SK-N-SH treated with all-trans-retinoic acid at 6 μM for 48 hours (cell line): ENCODE data around the gene C1QTNF3.

Experiments
- CSDC2 ChIP-seq: fragments of 250-450 bp; sonication (Bioruptor Pico); IDR thresholded peaks from 2 replicates; pipeline ENCODE4 v1.5.0; 2020; ENCODE audit warnings: mild to moderate bottlenecking, moderate library complexity
- GLIS3 ChIP-seq: fragments of 250-450 bp; sonication (Bioruptor Pico); IDR thresholded peaks from 2 replicates; pipeline ENCODE4 v1.5.0; 2020; ENCODE audit warnings: mild to moderate bottlenecking, moderate library complexity
- ISL1 ChIP-seq: fragments of 250-450 bp; sonication (Bioruptor Pico); IDR thresholded peaks from 2 replicates; pipeline ENCODE4 v2.1.2; 2022; ENCODE audit warnings: mild to moderate bottlenecking, moderate library complexity
- RARB ChIP-seq: fragments of 250-450 bp; sonication (Bioruptor Pico); IDR thresholded peaks from 2 replicates; pipeline ENCODE4 v1.8.0; 2021; ENCODE audit warnings: mild to moderate bottlenecking, moderate library complexity
- SNAI2 ChIP-seq: fragments of 250-450 bp; sonication (Bioruptor Pico); IDR thresholded peaks from 2 replicates; pipeline ENCODE4 v1.5.0; 2020; ENCODE audit warnings: mild to moderate bottlenecking, moderate library complexity
- TOX ChIP-seq: fragments of 250-450 bp; sonication (Bioruptor Pico); IDR thresholded peaks from 2 replicates; pipeline ENCODE4 v1.8.0; 2021; ENCODE audit warnings: mild to moderate bottlenecking, moderate library complexity, borderline replicate concordance
- ZC3H10 ChIP-seq: fragments of 250-450 bp; sonication (Bioruptor Pico); IDR thresholded peaks from 2 replicates; pipeline ENCODE4 v1.5.1; 2021; ENCODE audit warnings: mild to moderate bottlenecking, moderate library complexity
- ZFP3 ChIP-seq: fragments of 250-450 bp; sonication (Bioruptor Pico); IDR thresholded peaks from 2 replicates; pipeline ENCODE4 v1.5.0; 2020; ENCODE audit warnings: mild to moderate bottlenecking, moderate library complexity
- ZFP30 ChIP-seq: fragments of 450-650 bp; formaldehyde crosslinking; IDR thresholded peaks from 2 replicates; pipeline ENCODE4 v1.5.0; 2022; ENCODE audit warnings: mild to moderate bottlenecking, moderate library complexity
- ZNF70 ChIP-seq: fragments of 450-650 bp; formaldehyde crosslinking; IDR thresholded peaks from 2 replicates; pipeline ENCODE4 v1.5.0; 2020; ENCODE audit warnings: mild to moderate bottlenecking, moderate library complexity
- TF ChIP-seq, protein P1 (sequence below): fragments of 250-450 bp; sonication (Bioruptor Pico); IDR thresholded peaks from 2 replicates; pipeline ENCODE4 v1.8.0; 2020; ENCODE audit warnings: mild to moderate bottlenecking, moderate library complexity, borderline replicate concordance
- TF ChIP-seq, protein P2 (sequence below): fragments of 250-450 bp; sonication (Bioruptor Pico); IDR thresholded peaks from 2 replicates; pipeline ENCODE4 v1.5.1; 2020; ENCODE audit warnings: low read depth, mild to moderate bottlenecking, moderate library complexity
- TF ChIP-seq, protein P3 (sequence below): fragments of 250-450 bp; sonication (Bioruptor Pico); IDR thresholded peaks from 2 replicates; pipeline ENCODE4 v1.5.1; 2021; ENCODE audit warnings: mild to moderate bottlenecking, moderate library complexity

GRCh38 chr5:33984178-33984577 lies 58.8 kb downstream of the C1QTNF3 start:
- TF ChIP-seq, protein P1, sequence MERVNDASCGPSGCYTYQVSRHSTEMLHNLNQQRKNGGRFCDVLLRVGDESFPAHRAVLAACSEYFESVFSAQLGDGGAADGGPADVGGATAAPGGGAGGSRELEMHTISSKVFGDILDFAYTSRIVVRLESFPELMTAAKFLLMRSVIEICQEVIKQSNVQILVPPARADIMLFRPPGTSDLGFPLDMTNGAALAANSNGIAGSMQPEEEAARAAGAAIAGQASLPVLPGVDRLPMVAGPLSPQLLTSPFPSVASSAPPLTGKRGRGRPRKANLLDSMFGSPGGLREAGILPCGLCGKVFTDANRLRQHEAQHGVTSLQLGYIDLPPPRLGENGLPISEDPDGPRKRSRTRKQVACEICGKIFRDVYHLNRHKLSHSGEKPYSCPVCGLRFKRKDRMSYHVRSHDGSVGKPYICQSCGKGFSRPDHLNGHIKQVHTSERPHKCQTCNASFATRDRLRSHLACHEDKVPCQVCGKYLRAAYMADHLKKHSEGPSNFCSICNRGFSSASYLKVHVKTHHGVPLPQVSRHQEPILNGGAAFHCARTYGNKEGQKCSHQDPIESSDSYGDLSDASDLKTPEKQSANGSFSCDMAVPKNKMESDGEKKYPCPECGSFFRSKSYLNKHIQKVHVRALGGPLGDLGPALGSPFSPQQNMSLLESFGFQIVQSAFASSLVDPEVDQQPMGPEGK = no peak
- TF ChIP-seq ISL1 (CRISPR knock-in tag) (no peak), RARB (CRISPR knock-in tag) (no peak), GLIS3 (CRISPR knock-in tag) (no peak), SNAI2 (no peak), TOX (CRISPR knock-in tag) (no peak), ZC3H10 (no peak), ZFP3 (CRISPR knock-in tag) (no peak), ZNF70 (CRISPR knock-in tag) (no peak), CSDC2 (no peak), ZFP30 (CRISPR knock-in tag) (no peak)
- TF ChIP-seq, protein P2, sequence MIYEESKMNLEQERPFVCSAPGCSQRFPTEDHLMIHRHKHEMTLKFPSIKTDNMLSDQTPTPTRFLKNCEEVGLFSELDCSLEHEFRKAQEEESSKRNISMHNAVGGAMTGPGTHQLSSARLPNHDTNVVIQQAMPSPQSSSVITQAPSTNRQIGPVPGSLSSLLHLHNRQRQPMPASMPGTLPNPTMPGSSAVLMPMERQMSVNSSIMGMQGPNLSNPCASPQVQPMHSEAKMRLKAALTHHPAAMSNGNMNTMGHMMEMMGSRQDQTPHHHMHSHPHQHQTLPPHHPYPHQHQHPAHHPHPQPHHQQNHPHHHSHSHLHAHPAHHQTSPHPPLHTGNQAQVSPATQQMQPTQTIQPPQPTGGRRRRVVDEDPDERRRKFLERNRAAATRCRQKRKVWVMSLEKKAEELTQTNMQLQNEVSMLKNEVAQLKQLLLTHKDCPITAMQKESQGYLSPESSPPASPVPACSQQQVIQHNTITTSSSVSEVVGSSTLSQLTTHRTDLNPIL (CRISPR knock-in tag) = no peak
- TF ChIP-seq, protein P3, sequence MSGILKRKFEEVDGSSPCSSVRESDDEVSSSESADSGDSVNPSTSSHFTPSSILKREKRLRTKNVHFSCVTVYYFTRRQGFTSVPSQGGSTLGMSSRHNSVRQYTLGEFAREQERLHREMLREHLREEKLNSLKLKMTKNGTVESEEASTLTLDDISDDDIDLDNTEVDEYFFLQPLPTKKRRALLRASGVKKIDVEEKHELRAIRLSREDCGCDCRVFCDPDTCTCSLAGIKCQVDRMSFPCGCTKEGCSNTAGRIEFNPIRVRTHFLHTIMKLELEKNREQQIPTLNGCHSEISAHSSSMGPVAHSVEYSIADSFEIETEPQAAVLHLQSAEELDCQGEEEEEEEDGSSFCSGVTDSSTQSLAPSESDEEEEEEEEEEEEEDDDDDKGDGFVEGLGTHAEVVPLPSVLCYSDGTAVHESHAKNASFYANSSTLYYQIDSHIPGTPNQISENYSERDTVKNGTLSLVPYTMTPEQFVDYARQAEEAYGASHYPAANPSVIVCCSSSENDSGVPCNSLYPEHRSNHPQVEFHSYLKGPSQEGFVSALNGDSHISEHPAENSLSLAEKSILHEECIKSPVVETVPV (CRISPR knock-in tag) = no peak
